ENCODE measurements around the gene LILRA1.
"Not testable (repeated sequence)": the region's sequence is repeated elsewhere in the genome, so short reads cannot be mapped to it uniquely, and the experiment has no call there.

DNA sequence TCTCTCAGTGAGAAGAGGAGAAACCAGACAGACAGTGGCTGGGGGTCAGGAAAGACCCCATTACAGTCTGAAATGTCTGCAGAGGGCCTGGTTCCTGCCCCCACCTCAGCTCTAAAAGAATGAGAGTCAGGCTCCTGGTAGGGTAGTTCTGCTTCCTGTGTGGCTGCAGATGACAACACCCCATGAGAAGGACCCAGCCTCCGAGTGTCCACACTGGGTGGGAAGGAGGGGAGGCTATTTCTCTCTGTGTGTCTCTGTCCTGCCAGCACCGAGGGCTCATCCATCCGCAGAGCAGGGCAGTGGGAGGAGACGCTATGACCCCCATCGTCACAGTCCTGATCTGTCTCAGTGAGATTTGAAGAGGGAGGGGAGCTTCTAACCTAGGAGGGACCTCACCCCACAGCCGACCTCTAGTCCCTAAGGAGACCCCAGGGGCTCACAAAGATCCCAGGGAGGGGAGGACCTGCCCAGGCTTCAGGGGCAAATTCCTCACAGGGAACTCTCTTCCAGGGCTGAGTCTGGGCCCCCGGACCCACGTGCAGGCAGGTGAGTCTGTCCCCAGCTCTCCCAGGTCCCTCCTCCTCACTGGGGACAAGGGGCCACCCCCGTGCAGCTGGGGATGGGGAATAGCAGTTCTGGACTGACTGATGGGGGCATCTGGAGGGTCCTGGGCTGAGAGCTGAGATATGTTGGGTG lies 647 bp downstream of the LILRA1 start:
- TF ChIP-seq, protein P1, sequence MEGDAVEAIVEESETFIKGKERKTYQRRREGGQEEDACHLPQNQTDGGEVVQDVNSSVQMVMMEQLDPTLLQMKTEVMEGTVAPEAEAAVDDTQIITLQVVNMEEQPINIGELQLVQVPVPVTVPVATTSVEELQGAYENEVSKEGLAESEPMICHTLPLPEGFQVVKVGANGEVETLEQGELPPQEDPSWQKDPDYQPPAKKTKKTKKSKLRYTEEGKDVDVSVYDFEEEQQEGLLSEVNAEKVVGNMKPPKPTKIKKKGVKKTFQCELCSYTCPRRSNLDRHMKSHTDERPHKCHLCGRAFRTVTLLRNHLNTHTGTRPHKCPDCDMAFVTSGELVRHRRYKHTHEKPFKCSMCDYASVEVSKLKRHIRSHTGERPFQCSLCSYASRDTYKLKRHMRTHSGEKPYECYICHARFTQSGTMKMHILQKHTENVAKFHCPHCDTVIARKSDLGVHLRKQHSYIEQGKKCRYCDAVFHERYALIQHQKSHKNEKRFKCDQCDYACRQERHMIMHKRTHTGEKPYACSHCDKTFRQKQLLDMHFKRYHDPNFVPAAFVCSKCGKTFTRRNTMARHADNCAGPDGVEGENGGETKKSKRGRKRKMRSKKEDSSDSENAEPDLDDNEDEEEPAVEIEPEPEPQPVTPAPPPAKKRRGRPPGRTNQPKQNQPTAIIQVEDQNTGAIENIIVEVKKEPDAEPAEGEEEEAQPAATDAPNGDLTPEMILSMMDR (IDR thresholded peaks at IDR 0.05 in 8 of 11, conservative IDR thresholded peaks at IDR 0.05 in 3 of 11): not testable (repeated sequence)
- not testable (repeated sequence) for TF ChIP-seq POLR2A, POLR2AphosphoS5 (IDR thresholded peaks at IDR 0.05)

Data from spleen (tissue), 7 donors.